ENCODE results near the gene SOCS7.

The SOCS7 gene

GRCh38 chr17:38351412-38352222 lies at the start of gene SOCS7:
TSS of gene SOCS7 (plus strand) at chr17:38351844. CDS start at chr17:38352053, 209 bp downstream.
- Mint-ChIP-seq H3K36me3 (no peaks in the 10 kb centered on the region), H3K4me3 (peak within 1 kb of the TSS; percentile 81), H3K9me3 (no peaks in the 10 kb centered on the region), H3K27ac (peak within 1 kb of the TSS; percentile 94), H3K4me1 (peaks cover 48% of the 10 kb centered on the region)
- DNase-seq (ENCODE audit: low spot score in 2 of 2): peak; percentile 91 to 96
- ATAC-seq: peak; percentile 95

GRCh38 chr17:38315497-38315896 lies 36.1 kb upstream of the SOCS7 start:
- ATAC-seq (no peak), DNase-seq (ENCODE audit: low spot score in 2 of 2) (no peak)
- Mint-ChIP-seq H3K4me3 (no peak overlapping the region), H3K27ac (no peak overlapping the region), H3K36me3 (peaks cover 92% of the 10 kb centered on the region), H3K4me1 (no peaks in the 10 kb centered on the region), H3K9me3 (no peaks in the 10 kb centered on the region)

GRCh38 chr17:38317081-38317480 lies 34.6 kb upstream of the SOCS7 start:
- no peak overlapping the region for H3K4me3 Mint-ChIP-seq
- ATAC-seq: no peak
- H3K36me3 Mint-ChIP-seq: peaks cover 94% of the 10 kb centered on the region
- no peaks in the 10 kb centered on the region for H3K9me3 Mint-ChIP-seq
- DNase-seq (ENCODE audit: low spot score in 2 of 2): no peak
- no peaks in the 10 kb centered on the region for H3K4me1 Mint-ChIP-seq
- H3K27ac Mint-ChIP-seq: no peak overlapping the region

GRCh38 chr17:38320482-38320881 lies 31.2 kb upstream of the SOCS7 start:
- ATAC-seq (no peak), DNase-seq (ENCODE audit: low spot score in 2 of 2) (no peak)
- no peaks in the 10 kb centered on the region for H3K9me3 Mint-ChIP-seq
- no peaks in the 10 kb centered on the region for H3K4me1 Mint-ChIP-seq
- no peak overlapping the region for H3K27ac Mint-ChIP-seq
- no peak overlapping the region for H3K4me3 Mint-ChIP-seq
- peaks cover 81% of the 10 kb centered on the region for H3K36me3 Mint-ChIP-seq

- H3K36me3 Mint-ChIP-seq: peaks cover 63% of the 10 kb centered on the region
- DNase-seq (ENCODE audit: low spot score in 2 of 2): peak; percentile 65 to 85
Observed at GRCh38 chr17:38322156-38322779, 29.4 kb upstream of the SOCS7 start.

GRCh38 chr17:38322897-38323296 lies 28.7 kb upstream of the SOCS7 start:
- Mint-ChIP-seq H3K9me3 (no peaks in the 10 kb centered on the region), H3K36me3 (peaks cover 58% of the 10 kb centered on the region)
- DNase-seq (ENCODE audit: low spot score in 2 of 2): no peak

More at GRCh38 chr17:38322156-38322779, 29.4 kb upstream of the SOCS7 start:
- H3K27ac Mint-ChIP-seq: no peak overlapping the region
- H3K9me3 Mint-ChIP-seq: no peaks in the 10 kb centered on the region
- no peak overlapping the region for H3K4me3 Mint-ChIP-seq
- H3K4me1 Mint-ChIP-seq: peaks cover 5% of the 10 kb centered on the region
- peak; percentile 86 for ATAC-seq

GRCh38 chr17:38324141-38324697 lies 27.4 kb upstream of the SOCS7 start:
- no peak for ATAC-seq
- Mint-ChIP-seq H3K9me3 (no peaks in the 10 kb centered on the region), H3K4me3 (no peak overlapping the region), H3K27ac (no peak overlapping the region), H3K4me1 (peaks cover 6% of the 10 kb centered on the region), H3K36me3 (peaks cover 48% of the 10 kb centered on the region)
- no peak for DNase-seq (ENCODE audit: low spot score in 2 of 2)

More at GRCh38 chr17:38322897-38323296, 28.7 kb upstream of the SOCS7 start:
- no peak for ATAC-seq
- no peak overlapping the region for H3K27ac Mint-ChIP-seq
- no peak overlapping the region for H3K4me3 Mint-ChIP-seq
- peaks cover 6% of the 10 kb centered on the region for H3K4me1 Mint-ChIP-seq

GRCh38 chr17:38324772-38325171 lies 26.9 kb upstream of the SOCS7 start:
- Mint-ChIP-seq H3K9me3 (no peaks in the 10 kb centered on the region), H3K36me3 (peaks cover 43% of the 10 kb centered on the region), H3K27ac (no peak overlapping the region), H3K4me1 (peaks cover 6% of the 10 kb centered on the region), H3K4me3 (no peak overlapping the region)
- no peak for DNase-seq (ENCODE audit: low spot score in 2 of 2)
- ATAC-seq: no peak

- ATAC-seq (no peak), DNase-seq (ENCODE audit: low spot score in 2 of 2) (no peak)
- no peak overlapping the region for H3K4me3 Mint-ChIP-seq
- H3K36me3 Mint-ChIP-seq: peaks cover 37% of the 10 kb centered on the region
- no peak overlapping the region for H3K27ac Mint-ChIP-seq
- no peaks in the 10 kb centered on the region for H3K9me3 Mint-ChIP-seq
- peaks cover 6% of the 10 kb centered on the region for H3K4me1 Mint-ChIP-seq
Observed at GRCh38 chr17:38325221-38325851, 26.3 kb upstream of the SOCS7 start.

- H3K36me3 Mint-ChIP-seq: peaks cover 19% of the 10 kb centered on the region
- no peaks in the 10 kb centered on the region for H3K9me3 Mint-ChIP-seq
- DNase-seq (ENCODE audit: low spot score in 2 of 2) (no peak), ATAC-seq (no peak)
- H3K4me1 Mint-ChIP-seq: peaks cover 6% of the 10 kb centered on the region
- H3K4me3 Mint-ChIP-seq: no peak overlapping the region
- peak overlapping the region; percentile 37 for H3K27ac Mint-ChIP-seq
Observed at GRCh38 chr17:38326996-38327792, 24.4 kb upstream of the SOCS7 start.

- H3K4me3 Mint-ChIP-seq: no peak overlapping the region
- H3K4me1 Mint-ChIP-seq: peaks cover 6% of the 10 kb centered on the region
- H3K36me3 Mint-ChIP-seq: peaks cover 11% of the 10 kb centered on the region
- no peak overlapping the region for H3K27ac Mint-ChIP-seq
- DNase-seq (ENCODE audit: low spot score in 2 of 2) (no peak), ATAC-seq (no peak)
- no peaks in the 10 kb centered on the region for H3K9me3 Mint-ChIP-seq
Observed at GRCh38 chr17:38327936-38328335, 23.7 kb upstream of the SOCS7 start.

- Mint-ChIP-seq H3K9me3 (no peaks in the 10 kb centered on the region), H3K4me1 (peaks cover 6% of the 10 kb centered on the region), H3K36me3 (peaks cover 4% of the 10 kb centered on the region), H3K27ac (peak overlapping the region; percentile 66), H3K4me3 (no peak overlapping the region)
- ATAC-seq: no peak
- DNase-seq (ENCODE audit: low spot score in 2 of 2): no peak
Observed at GRCh38 chr17:38328620-38329019, 23.0 kb upstream of the SOCS7 start.

GRCh38 chr17:38329284-38329683 lies 22.4 kb upstream of the SOCS7 start:
- Mint-ChIP-seq H3K4me1 (peaks cover 6% of the 10 kb centered on the region), H3K27ac (peak overlapping the region; percentile 66), H3K9me3 (no peaks in the 10 kb centered on the region), H3K4me3 (no peak overlapping the region), H3K36me3 (no peaks in the 10 kb centered on the region)
- no peak for ATAC-seq
- no peak for DNase-seq (ENCODE audit: low spot score in 2 of 2)

GRCh38 chr17:38329808-38330730 lies 21.6 kb upstream of the SOCS7 start:
- H3K36me3 Mint-ChIP-seq: no peaks in the 10 kb centered on the region
- H3K27ac Mint-ChIP-seq: peak overlapping the region; percentile 66
- no peaks in the 10 kb centered on the region for H3K9me3 Mint-ChIP-seq
- DNase-seq (ENCODE audit: low spot score in 2 of 2) (no peak), ATAC-seq (no peak)
- no peak overlapping the region for H3K4me3 Mint-ChIP-seq
- H3K4me1 Mint-ChIP-seq: peaks cover 6% of the 10 kb centered on the region

All from stimulated activated effector memory CD8-positive, alpha-beta T cell treated with anti-CD3 and anti-CD28 coated beads, Interleukin-12 subunit alpha, Interleukin-12 subunit beta, amount 100 ng/mL, for 72 hours (primary cell).